NCI-H526 (cell line): Measurements from ENCODE around the gene ARHGAP20.
"Not testable (repeated sequence)": the region's sequence is repeated elsewhere in the genome, so short reads cannot be mapped to it uniquely, and the experiment has no call there.

Source experiments
- DNase-seq, 2 experiments: peaks; one replicate each; lab custom pipeline; 2025; lab: John Stamatoyannopoulos, UW

Gene ARHGAP20

DNA sequence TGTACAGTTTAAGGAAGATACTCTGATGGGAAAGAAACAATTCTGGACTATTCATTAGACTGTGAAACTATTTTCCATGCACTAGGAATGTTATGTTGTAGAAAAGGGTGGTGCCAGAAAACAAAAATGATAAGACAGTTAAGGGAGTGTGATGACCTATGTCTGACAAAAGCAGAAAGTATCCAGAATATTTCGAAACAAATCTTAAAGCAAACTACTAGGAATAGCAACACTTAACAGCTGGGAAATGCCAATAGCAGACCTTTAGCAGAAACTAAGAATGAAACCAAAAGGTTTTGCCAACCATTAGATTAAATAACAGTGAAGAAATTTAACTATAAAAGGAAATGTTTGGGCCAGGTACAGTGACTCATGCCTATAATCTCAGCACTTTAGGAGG is 3.3 kb upstream of the ARHGAP20 start:
- DNase-seq, result no peak

DNA sequence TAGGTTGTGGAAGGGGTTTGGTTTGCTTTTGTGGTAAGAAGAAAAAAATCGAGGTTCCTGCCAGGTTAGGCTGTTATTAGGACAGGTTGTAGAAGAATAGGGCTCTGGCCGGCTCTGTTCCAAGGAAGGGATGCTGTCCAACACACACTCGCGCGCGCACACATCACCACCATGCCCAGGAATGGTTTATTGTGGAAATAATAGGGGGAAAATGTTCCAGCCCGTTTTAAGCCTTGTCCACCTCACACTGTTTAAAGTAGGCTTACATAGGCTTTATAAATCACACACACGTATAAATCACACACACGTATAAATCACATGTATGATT is 1.2 kb upstream of the ARHGAP20 start:
- no peak for DNase-seq

DNA sequence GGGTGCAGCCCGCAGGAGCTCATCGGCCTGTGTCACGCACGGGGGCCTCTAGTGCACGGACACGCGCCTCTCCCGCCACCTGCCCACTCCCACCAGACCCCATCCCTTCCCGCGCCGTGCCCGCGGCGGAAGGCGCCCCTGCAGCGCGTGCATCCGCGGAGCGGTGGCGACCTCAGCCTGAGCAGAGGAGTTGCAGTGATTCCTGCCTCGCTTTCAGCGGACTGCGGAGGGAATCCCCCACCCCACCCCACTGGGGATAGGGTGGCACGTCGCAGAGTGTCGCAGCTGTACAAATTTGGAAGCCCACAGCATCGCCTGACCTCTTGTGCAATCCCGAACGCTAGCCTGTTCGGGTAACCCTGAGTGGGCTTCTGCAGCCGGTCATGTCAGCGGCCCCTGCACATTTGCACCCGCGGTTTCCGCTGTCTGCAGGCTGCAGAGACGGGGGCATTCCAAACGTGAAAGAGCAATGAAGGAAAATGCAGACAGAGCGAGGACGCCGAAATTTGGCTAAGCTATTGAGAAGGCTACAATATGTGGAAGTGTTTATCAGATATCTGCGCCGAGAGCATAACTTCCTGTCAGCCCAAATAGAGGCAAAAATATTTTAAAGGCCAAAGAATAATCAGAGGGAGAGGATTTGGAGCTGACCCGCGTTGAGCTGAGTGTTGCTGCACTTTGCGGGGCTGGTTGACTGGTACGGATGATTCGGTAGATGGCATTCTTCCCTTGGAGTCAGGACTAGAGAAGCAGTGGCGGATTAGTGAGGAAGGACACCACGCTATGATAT is 617 bp upstream of the ARHGAP20 start:
- DNase-seq, result peak; percentile 93 to 97

DNA sequence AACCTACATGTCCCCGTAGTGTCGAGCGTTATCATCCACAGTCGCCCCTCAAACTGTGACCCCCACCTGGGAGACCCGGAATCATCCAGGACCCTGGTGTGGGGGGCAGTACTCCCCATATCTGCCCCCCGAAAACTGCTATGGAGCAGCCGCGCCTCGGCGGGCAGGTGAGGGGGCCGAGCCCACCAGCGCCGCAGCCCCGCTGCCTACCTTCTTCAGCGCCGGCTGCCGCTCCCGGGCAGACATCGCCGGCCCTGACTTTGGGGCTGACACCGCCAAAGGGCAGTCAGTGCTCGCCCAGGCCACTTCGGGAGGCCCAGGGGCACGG is 825 bp downstream of the ARHGAP20 start:
- DNase-seq, result no peak

DNA sequence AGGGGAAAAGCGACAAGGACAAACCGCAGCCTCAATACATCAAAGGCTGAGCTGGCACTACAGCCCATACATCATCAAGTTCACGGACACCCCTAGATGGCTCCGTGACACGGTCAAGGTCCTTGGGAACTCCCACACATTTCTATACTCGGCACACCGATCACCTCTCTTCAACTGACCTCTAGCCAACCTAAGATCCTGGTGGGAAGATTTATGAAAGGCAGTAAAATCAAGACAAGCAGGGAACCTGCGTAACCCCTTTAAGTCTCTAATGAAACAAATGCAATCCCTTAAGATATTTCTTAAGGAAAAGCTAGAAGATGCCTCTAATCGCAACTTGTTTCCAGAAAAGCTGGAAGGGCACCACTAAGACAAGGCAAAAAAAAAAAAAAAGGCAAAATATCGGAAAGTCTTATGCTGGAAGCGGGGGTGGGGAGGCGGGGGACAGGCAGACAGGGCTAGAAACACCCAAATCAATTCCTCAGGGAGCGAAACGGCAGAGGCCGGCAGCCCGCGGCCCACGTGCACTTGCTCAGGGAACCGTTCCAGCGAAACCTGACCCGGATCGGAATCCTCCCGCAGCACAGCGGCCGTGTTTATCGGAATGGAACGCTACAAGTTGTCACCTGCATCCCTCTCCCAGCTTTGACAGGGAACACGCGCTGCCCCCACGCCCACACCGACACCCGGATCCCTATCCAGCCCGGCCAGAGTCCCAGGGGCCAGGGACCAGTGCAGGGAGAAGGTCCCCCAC is 1.4 kb downstream of the ARHGAP20 start:
- DNase-seq, result peak; percentile 88 to 98

DNA sequence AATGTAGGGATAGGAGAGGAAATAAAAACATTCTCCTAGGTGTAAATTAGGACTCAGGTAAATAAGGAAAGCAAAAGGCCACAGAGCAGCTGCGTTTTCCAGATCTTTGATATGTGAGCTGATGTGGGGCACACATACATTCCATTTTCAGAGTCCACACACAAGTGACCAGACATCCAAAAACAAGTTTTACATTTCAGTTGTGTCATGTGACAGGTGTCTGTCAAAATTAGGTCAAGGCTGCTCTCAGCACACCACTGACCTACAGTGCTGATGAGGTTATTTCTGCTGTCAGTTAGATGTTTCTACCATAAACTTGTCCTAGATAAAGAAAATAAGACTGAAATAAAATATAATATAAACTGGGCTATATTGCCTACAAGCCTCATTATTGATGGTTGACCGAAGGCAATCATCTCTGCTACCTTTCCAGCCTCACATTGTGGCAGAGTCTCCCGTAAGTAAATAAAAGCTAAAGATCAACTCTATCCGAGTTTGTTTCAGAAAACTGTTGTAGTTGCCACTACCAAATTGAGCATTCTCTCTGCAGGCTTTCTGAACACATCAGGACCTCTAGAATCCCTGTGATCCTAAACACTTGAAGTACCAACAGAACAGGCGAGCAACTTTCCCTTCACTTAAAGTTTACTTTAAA is 7.9 kb downstream of the ARHGAP20 start:
- no peak for DNase-seq

DNA sequence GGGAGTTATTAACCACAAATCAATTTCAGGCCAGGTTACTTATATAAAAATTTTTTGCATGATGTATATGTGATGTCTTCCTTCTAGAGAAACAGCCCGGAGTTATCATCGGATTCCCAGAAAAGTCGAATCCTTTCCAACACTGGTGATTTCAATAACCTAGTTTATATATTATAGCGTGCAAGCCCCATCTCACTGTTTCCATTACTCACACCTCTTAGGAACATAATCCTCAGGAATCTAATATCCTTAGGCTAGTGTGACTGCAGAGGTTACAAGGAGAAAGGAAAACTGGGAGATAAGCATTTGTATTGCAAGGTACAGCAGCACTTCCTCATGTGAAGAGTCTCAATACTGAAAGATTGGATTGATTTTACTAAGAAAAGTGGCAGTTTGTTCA is 20.3 kb downstream of the ARHGAP20 start:
- DNase-seq, result no peak

GRCh38 chr11:110689306-110689705 is 22.9 kb downstream of the ARHGAP20 start:
- DNase-seq, result no peak

- peak; percentile 19 to 29 for DNase-seq
Observed at GRCh38 chr11:110679323-110679975, 32.8 kb downstream of the ARHGAP20 start.

- no peak for DNase-seq
Observed at GRCh38 chr11:110675548-110675947, 36.7 kb downstream of the ARHGAP20 start.

- DNase-seq, result no peak
Observed at GRCh38 chr11:110665689-110666465, 46.4 kb downstream of the ARHGAP20 start.

GRCh38 chr11:110655967-110656366 is 56.3 kb downstream of the ARHGAP20 start:
- no peak for DNase-seq

- no peak for DNase-seq
Observed at GRCh38 chr11:110654456-110654855, 57.8 kb downstream of the ARHGAP20 start.

DNA sequence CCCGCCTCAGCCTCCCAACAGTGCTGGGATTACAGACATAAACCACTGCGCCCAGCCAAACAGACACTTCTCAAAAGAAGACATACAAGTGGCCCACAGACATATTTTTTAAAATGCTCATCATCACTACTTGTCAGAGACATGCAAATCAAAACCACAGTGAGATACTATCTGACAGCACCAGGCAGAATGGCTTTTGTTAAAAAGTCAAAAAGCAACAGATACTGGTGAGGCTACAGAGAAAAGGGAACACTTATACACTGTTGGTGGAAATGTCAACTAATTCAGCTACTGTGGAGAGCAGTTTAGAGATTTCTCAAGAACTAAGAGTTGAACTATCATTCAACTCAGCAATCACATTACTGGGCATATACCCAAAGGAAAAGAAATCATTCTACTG is 67.0 kb downstream of the ARHGAP20 start:
- DNase-seq, result peak; percentile 72 to 76

DNA sequence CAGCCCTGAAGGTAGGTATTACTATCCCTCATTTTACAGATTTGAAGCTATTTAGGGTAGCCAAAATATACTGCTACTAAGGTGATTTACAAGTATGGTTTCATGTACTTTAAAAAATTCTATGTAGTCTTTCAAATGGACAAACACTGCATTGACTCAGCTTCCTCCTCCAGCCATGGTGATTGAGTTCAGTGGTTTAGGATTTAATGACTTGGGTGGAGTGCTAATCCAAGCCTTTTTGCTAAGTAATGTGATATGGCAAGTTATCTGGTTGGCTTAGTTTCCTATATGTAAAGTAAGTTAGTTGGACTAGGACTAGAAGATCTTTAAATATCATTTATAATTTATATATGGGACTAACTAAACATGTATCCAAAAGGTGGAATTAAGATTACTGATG is 77.9 kb downstream of the ARHGAP20 start:
- peak in 1 of 2 experiments; percentile 17 for DNase-seq

DNA sequence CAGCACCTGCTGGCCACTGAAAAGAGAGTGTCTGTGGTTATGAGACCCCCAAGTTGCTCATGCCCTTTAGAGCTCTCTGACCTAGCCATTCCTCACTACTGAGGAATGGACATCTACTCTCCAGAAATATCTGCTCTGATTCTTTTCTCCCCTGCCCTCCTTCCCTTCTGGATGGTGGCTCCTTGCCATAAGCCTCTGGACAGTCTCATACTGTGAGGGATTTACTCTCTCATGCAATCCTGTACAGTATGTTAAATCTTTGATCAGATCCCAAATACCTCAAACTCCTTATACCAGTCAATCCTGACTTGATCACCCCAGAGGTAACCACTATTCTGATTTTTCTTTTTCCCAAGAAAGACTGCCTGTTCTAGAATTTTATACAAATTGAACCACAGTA is 80.7 kb downstream of the ARHGAP20 start:
- DNase-seq, result no peak

DNA sequence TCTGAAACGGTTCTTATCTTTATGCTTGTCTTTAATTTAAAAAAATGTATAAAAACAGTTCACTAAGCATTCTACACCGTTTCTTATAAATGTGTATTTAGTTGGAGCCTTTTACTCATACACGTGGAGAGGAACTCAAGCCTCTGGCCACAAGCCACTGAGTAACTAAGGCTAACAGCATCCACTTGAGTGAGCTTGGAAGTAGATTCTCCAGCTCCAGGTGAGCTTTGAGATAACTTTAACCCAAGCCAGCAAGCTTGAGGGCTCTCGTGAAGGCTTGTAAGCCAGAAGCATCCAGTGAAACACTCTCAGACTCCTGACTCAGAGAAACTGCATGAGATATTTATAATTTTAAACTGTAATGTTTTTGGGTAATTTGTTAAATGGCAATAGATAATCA is 82.6 kb downstream of the ARHGAP20 start:
- no peak for DNase-seq

- no peak for DNase-seq
Observed at GRCh38 chr11:110621826-110622225, 90.4 kb downstream of the ARHGAP20 start.

GRCh38 chr11:110619366-110619765 is 92.9 kb downstream of the ARHGAP20 start:
- DNase-seq, result not testable (repeated sequence)

DNA sequence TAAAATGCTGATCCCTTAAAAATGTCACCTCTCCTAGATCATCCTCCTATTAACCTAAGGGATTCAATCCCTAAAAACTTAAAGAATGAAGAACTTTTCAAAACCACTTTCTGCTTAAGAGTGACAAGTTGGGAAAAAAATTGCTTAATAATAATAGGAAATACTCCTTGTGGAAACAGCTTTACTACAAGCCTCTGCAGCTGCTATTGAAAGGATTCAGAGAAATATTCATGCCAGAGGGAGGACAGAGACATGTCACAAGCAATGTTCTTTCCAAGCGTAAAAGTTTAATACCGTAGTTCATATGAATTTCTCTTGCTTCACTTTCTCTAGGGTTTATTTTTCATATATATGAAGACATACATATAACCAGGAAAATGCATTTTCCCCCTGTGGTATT is 98.2 kb downstream of the ARHGAP20 start:
- DNase-seq, result no peak

DNA sequence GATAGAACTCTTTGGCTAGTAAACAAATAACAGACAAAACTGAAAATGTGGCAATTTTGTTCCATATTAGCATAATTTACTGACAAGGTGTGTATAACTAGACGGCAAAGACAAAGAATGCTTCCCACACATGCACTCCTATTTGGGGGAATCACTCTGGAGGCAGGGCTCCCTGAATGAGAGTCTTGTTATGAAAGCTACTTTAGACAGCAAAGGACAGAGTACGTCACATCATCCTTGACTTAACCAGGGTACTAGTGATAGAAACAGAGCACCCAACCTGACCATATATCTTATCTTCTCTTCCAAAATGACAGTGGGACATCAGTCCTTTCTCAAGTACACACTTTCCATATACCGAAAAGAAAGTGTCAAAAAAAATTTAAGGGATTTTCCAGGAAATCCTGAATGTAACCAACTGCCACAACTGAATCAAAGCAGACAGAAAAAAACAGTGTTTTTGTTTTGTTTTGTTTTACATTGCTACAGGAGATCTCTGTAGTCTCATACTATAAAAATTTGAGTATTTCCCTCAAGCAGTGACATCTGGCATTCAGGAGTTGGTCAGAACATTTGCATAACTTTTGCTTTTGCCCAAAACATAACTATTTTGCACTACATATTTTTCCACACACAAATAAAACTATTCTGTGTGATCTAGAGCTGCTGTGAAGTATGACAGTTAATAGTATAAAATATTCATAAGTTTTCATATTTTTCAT is 98.9 kb downstream of the ARHGAP20 start:
- peak in 1 of 2 experiments; percentile 17 for DNase-seq
